Hematopoietic multipotent progenitor cell treated with erythropoietin and hydrocortisone succinate and interleukin-3 and kit ligand, for 8 days (in vitro differentiated cells): ENCODE measurements around the gene SGPP1.
"Not testable (repeated sequence)": the region's sequence is repeated elsewhere in the genome, so short reads cannot be mapped to it uniquely, and the experiment has no call there.

Experiments used
- DNase-seq: peaks from one replicate; pipeline ENCODE4 v3.0.0-alpha.2; 2015

Gene SGPP1, protein sequence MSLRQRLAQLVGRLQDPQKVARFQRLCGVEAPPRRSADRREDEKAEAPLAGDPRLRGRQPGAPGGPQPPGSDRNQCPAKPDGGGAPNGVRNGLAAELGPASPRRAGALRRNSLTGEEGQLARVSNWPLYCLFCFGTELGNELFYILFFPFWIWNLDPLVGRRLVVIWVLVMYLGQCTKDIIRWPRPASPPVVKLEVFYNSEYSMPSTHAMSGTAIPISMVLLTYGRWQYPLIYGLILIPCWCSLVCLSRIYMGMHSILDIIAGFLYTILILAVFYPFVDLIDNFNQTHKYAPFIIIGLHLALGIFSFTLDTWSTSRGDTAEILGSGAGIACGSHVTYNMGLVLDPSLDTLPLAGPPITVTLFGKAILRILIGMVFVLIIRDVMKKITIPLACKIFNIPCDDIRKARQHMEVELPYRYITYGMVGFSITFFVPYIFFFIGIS

DNA sequence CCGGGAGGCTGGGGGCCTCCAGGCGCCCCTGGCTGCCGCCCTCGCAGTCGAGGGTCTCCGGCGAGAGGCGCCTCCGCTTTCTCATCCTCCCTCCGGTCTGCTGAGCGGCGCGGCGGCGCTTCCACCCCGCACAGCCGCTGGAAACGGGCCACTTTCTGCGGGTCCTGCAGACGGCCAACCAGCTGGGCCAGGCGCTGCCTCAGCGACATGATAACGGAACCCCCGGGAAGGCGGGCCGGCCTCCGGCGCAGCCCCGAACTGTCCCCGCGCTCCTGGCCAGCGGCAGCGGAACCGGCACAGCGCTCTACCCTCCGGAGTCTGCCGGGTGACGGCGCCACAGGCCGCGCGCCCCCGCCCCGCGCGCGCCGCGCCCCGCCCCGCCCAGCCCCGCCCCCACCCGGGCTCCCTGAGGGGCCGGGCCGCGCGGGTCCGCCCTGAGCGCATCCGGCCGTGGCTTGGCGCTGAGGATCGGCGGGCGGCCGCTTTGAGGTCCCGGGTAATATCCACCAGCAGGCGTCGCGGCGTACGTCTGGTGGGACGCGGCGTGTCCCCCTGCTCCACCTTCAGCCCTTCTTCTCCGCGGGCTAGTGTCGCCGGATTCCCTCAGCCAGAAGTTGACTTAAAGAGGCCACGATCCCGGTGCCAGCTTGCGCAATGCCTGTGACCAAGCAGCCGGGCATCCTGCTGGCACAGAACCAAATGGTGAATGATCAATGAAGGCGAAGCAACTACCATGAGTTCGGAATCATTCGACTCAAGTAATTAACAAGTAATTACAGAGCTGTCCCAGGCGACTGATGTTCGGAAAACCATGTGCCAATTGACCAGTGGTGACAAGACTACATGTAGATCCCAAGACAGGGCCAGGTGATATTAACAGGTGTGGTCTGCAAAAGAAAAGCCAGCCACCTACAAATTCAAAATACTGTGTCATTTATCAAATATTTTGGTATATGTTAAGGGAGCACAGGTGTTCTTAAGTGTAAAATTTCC, at the start of gene SGPP1:
SGPP1 (minus strand) TSS at position 330 of the 993 bp plus-strand sequence; CDS start at position 209, 121 bp downstream.
- DNase-seq, result peak; percentile 86

DNA sequence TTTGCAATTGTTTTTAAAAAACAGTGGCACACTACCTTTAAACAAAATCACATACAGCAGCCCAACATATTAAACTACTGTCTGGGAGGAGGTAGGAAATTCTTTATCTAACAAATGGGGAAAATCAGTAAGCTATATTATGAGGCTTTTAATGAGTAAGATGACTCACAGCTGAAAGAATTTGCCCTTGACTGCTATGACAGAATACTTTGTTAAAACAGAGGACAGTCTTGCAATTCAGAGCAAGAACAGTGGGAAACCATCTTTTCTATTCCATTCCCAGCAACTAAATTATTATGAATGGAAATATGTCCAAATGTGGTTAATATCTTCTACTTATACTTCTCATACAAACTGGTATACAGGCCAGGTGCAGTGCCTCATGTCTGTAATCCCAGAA, 49.2 kb upstream of the SGPP1 start:
- no peak for DNase-seq

DNA sequence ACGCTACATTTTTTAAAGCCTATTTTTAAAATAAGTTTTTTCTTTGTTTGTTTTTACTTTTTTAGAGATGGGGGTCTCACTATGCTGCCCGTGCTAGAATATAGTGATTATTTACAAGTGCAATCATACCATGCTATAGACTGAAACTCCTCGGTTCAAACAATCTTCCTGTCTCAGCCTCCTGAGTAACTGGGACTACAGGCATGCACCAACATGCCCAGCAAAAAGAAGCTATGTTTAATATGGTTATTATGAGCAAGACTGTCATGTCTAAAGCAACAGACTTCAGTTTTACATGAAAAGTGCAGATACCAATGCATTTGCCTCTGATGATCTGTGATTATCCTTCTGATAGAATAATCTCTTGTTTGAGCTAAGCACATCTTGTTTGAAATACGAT, 45.6 kb upstream of the SGPP1 start:
- DNase-seq, result no peak

DNA sequence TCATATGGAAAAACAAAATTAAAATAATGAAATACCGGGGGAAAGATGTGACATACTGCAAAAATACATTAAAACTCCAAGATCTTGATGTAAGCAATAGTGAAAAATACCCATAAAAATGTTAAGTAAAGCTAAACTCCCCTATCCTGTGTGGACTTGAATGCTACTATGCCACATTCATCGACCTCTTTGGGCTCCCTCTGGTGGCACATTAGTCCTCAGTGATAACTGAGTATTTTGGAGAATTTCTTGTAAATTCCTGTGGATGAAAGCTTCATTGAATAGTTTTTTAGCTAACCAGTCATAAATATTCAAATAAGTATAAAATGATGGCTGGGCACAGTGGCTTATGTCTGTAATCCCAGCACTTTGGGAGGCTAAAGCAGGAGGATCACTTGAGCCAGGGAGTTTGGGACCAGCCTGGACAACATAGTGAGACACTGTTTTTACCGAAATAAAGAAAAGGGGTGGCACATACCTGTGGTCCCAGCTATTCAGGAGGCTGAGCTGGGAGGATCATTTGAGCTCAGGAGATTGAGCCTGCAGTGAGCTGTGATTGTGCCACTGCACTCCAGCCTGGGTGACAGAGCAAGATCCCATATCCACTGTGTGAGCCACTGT, 42.4 kb upstream of the SGPP1 start:
- DNase-seq, result peak; percentile 79

DNA sequence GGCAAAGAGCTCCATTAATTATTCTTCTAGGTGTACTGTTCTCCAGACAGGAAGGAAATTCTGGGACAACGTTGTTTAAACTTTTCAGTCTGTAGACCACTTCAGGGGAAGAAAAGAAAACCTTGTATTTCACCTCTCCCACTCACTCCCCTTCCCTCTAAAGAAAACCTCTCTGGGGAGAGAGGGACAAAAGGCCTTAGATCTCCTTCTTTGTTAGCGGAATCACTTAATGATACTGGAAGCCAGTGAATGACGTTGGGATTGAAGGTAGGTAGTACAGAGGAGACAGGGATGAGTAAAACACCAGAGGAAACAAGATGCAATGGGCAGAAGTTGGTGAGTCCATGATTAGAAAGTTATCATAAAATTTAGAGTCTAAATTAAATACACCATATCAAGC, 38.7 kb upstream of the SGPP1 start:
- DNase-seq, result no peak

DNA sequence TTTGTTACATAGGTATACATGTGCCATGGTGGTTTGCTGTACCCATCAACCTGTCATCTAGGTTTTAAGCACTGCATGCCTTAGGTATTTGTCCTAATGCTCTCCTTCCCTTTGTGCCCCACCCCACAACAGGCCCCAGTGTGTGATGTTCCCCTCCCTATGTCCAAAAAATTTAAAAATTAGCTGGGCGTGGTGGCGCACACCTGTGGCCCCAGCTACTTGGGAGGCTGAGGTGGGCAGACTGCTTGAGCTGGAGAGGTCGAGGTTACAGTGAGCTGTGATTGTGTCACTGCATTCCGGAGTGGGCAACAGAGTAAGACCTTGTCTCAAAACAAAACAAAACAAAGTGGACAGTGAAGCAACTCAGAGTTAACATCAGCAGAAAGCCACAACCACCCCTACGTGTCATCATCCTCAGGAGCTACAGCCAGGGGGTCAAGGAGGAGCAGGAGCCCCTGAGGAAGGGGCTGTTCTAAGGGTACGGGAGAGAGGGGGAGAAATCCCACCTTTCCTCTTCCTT, 36.8 kb upstream of the SGPP1 start:
- no peak for DNase-seq

DNA sequence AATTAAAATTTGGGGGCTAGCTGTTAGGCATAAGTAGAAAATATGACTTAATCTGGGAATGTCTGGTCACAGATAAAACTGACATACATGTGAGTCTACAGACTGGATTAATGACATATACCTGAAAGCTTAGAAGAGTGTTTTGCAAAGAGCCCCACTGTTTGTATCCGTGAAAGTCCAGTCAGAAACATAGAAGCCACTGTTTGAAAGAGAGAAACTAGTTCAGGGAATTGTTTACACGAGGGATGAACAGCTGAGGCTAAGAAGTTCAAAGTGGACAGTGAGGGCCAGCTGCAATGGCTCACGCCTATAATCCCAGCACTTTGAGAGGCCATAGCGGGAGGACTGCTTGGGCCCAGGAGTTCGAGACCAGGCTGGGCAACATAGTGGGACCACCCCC, 36.2 kb upstream of the SGPP1 start:
- DNase-seq, result no peak

DNA sequence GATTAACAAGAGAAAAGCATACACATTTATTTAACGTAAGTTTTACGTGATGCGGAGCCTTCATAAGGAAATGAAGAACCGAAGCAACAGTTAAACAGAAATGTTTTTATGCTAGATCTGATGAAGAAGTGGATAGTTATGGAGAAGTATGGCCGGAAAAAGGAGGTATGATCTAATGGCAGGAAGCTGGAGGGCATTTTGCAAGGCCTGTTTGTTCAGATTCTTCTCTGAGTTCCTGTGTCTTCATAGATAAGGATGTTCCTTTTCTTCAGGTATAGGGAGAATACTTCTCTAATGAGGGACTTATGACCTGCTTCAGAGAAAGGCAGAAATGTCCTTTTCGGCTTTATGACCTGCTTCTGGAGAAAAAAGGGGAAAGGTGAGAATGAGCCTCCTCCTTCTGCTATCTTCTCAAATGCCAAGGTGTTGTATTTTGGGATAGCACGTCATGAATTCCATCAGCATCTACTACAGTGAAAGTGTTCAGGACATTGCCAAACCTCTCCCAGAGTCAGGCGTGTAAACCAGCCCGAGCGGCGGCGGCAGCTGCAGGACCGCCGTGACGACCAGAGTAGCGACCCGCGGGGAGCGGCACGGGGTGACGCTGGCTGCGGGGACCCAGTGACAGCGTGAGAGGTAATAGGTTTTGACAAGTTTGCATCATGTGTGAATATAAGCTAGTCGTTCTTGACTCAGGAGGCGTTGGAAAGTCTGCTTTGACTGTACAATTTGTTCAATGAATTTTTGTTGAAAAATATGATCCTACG, 33.7 kb upstream of the SGPP1 start:
- DNase-seq, result no peak

DNA sequence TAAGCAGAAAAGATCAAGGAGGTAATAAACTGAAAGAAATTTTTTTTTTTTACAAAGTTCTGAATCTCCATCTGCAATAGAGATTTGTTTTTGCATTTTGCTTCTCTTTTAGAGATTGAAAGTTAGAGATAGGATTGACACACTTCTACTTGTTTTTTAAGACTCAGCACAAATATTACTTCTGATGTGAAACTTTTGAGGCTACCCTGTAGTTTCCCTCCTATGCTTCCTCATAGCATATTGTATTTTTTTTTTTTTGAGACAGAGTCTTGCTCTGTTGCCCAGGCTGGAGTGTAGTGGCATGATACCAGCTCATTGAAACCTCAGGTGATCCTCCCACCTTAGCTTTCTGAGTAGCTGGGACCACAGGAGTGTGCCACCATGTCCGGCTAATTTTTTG, 32.1 kb upstream of the SGPP1 start:
- no peak for DNase-seq

DNA sequence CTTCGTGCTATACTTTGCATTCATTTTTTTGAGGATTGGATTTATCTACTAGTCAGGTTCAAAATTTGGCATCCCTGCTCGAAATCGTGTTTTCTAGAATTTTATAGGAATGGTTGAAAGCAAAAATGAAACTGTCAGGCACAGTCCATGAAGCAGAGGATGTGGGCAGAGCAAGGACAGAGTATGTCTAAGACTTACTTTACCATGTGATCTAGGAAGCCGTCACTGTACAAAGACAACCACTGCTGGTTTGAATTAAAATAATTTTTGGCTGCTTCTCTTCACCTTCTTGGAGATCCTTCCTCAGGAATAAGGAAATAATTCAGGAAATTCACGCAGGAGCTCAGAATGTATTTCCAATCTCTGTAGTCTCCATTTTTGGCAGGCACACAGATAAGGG, 31.6 kb upstream of the SGPP1 start:
- no peak for DNase-seq

DNA sequence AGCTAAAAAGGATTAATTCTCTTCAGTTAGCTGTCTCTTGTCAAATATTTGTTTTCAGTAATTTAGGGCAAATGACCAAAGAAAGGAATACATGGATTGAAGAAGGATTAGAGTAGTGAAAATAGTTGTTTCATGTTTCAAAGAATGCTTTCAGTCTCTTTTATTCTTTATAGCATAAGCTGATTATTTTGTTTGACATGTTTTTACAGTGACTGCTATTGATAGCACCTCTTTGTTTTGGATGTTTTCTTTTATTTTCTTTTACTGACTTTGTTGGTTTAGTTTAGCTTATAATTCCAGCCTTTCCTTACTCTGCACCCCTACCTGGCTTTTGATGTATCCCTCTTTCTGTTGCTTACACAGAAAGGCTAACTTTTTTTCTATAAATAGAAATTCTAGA, 29.3 kb upstream of the SGPP1 start:
- DNase-seq, result no peak

DNA sequence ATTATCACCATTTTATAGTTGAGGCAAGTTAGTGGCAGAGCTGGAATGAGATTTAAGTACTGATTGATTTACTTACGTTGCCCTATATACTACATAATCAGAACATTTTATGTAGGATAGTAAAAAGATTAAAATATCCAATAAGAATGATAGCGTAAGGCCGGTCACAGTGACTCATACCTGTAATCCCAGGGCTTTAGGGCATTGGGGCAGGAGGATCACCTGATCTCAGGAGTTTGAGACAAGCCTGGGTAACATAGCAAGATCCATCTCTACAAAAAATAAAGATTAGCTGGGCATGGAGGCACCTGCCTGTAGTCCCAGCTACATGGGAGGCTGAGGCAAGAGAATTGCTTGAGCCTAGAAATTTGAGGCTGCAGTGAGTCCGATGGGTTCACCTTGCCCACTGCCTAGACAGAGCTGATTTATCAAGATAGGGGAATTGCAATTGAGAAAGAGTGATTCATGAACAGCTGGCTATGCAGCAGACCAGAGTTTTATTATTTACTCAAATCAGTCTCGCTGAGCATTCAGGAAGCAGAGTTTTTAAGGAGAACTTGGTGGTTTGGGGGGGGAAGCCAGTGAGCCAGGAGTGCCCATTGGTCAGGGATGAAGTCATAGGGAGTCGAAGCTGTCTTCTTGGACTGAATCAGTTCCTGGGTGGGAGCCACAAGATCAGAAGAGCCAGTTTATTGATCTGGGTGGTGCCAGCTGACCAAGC, 24.7 kb upstream of the SGPP1 start:
- DNase-seq, result no peak

DNA sequence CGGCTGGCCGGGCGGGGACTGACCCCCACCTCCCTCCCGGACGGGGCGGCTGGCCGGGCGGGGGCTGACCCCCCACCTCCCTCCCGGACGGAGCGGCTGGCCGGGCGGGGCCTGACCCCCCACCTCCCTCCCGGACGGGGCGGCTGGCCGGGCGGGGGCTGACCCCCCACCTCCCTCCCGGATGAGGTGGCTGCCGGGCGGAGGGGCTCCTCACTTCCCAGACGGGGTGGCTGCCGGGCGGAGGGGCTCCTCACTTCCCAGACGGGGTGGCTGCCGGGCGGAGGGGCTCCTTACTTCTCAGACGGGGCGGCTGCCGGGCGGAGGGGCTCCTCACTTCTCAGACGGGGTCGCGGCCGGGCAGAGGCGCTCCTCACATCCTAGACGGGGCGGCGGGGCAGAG, 23.2 kb upstream of the SGPP1 start:
- not testable (repeated sequence) for DNase-seq

DNA sequence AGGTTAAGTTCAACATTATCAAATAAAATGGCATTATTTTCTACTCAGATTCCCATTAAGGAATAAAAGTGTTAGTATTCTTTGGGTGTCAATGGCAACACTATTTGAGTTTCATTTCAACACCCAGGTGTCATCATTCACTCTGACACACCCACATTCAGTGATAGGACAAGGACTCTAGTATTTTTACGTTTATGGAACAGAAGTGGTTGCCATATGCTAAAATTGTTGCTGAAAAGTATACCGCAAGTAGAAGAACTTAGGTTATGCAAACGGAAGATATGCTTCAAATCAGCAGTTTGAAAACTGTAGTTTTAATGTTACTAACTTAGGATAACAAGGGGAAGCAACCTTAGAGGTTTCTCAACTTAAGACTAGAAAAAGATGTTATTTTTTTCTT, 20.0 kb upstream of the SGPP1 start:
- no peak for DNase-seq

DNA sequence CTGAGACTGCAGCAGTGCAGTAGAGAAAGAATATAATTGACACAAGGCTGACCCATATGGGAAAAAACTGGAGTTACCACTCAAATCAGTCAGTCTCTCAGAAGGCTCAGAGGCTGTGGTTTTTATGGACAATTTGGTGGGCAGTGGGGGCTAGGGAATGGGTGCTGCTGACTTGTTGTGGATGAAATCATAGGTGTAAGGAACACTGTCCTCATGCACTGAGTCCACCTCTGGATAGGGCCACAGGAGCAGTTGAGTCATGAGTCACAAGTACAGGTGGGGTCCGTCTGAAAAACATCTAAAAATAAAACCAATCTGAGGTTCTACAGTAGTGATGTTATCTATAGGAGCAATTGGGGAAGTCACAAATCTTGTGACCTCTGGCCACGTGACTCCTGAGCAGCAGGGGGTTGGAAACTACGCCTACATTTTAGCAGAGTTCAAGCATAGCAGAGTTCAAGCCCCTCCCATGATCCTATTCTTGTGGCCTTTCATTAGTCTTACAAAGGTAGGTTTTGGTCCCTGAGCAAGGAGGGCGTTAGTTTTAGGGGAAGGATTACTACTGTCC, 18.1 kb upstream of the SGPP1 start:
- peak; percentile 31 for DNase-seq

DNA sequence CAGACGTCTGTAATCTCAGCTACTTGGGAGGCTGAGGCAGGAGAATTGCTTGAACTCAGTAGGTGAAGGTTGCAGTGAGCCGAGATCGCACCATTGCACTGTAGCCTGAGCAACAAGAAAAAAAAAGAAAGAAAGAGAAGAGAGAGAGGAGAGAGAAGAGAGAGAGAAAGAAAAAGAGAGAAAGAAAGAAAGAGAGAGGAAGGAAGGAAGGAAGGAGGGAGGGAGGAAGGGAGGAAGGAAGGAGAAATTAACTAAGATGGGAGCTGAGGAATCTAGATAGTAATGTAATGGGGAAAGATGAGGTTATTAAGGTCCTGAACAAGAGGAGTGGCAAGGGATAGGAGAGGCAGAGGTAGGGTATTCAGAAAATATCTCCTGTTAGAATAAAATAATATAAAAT, 17.4 kb upstream of the SGPP1 start:
- DNase-seq, result no peak

DNA sequence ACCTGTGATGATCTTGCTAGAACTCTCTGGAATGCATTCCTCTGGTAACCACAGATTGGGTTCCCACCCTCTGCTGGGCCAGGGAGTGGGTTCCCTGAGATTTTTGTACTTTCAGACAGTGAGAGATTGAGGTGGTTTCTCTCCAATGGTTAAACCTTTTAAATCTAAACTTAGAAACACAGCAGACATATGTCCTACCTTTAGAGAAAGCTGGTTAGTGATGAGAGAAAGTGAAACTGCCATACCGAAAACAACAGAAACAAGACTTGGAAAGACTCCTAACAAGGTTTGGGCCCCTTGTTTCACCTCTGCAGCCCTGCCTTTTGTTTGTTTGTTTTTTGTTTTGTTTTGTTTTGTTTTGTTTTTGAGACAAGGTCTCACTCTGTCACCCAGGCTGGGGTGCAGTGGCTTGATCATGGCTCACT, 9.7 kb upstream of the SGPP1 start:
- DNase-seq, result no peak

DNA sequence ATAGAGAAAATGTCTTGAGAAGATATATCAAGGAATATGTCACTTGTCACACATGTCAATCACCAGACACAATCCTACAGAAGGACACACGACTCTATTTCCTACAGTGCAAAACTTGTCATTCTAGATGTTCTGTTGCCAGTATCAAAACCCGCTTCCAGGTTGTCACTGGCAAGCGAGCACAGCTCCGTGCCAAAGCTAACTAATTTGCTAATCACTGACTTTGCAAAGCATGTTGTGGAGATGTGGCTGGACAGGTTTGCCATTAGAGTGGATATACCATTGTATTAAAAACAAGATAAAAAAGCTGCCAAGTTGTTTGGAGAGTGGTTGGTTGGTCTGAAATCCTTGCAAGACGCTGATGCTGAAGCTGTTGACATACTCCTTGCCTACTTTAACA, 7.9 kb upstream of the SGPP1 start:
- no peak for DNase-seq

DNA sequence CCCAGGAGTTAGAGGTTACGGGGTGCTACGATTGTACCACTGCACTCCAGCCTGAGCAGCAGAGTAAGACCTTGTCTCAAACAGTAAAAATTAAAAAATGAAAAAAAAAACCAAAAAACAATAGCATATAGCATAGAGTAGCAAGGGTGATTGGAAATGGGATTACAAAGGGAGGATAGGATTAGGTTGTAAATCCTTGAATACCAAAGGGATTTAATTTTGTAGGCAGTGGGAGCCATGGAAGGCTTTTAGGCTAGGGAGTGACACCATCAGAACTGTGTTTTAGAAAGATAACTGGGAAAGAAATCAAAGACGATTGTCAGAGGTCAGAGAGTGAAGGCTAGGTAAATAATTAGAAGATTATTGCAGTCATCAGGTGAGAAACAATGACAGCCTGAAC, 2.8 kb upstream of the SGPP1 start:
- DNase-seq, result no peak

DNA sequence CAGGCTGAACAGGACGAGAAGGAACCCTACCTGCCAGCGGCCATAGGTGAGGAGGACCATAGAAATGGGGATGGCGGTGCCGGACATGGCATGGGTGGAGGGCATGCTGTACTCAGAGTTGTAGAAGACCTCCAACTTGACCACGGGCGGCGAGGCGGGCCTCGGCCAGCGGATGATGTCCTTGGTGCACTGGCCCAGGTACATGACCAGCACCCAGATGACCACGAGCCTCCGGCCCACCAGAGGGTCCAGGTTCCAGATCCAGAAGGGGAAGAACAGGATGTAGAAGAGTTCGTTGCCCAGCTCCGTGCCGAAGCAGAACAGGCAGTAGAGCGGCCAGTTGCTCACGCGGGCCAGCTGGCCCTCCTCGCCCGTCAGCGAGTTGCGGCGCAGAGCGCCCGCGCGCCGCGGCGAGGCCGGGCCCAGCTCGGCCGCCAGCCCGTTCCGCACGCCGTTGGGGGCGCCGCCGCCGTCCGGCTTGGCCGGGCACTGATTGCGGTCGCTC, 582 bp downstream of the SGPP1 start:
- no peak for DNase-seq

DNA sequence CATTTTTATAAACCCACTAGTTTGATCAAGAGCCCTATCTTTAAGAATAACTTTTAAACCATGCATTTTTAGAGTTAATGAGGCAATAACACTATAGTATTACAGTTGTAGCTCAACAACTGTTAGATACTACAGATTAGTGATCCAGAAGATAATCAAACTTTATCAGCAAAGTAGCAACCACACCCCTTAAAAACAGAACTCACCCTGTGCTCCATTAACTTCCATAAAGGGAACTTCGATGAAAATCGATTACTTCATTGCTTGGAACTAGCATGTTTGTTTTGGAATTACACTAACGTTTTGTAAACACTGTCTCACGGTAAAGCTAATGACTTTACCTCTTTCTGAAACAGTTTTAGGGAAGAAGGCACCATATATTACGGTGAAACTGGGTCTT, 1.4 kb downstream of the SGPP1 start:
- peak; percentile 41 for DNase-seq
